ENCODE data around the gene OR3A2. TPM values are rescaled to one million over a fixed set of nuclear protein-coding genes. Genes with fewer than 3 reads are reported as not detected.
"Not testable (repeated sequence)": the region's sequence is repeated elsewhere in the genome, so short reads cannot be mapped to it uniquely, and the experiment has no call there.

OR3A2 gene
- total RNA-seq, 1 experiment from 2014 or later: 0.16 TPM

DNA sequence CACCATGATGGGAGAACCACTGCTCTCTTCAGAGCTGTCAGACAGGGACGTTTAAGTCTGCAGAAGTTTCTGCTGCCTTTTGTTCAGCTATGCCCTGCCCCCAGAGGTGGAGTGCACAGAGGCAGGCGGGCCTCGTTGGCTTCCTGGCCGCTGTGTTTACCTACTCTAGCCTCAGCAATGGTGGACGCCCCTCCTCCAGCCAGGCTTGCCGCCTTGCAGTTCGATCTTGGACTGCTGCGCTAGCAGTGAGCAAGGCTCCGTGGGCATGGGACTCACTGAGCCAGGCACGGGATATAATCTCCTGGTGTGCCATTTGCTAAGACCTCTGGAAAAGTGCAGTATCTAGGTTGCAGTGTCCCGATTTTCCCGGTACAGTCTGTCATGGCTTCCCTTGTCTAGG is 43.3 kb downstream of the OR3A2 start:
- not testable (repeated sequence) for H3K4me1 ChIP-seq; H3K4me3 ChIP-seq; H3K27ac ChIP-seq; H3K9me3 ChIP-seq (replicated peaks); H3K36me3 ChIP-seq; DNase-seq; H3K27me3 ChIP-seq

DNA sequence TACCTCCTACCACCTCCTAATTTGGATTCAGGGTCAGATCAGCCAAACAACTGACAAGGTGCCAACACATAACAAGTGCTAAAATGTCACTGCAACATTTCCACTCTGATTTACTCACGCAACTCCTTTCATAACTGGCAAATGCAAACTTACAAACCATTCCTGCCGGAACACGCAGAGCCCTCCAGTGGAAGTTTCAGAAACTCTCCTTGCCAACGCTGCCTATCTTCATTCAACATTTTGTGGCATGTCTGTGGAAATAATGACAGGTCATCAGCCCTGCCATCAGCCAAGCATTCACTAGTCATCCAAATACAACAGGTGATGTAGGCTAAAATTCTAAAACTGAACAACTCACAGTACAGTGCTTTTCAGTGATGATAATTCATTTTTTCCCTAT is 50.2 kb downstream of the OR3A2 start:
- H3K27me3 ChIP-seq: no peaks in the 10 kb centered on the region
- no peaks in the 10 kb centered on the region for H3K9me3 ChIP-seq (replicated peaks)
- H3K4me1 ChIP-seq: no peaks in the 10 kb centered on the region
- no peak overlapping the region for H3K4me3 ChIP-seq
- no peaks in the 10 kb centered on the region for H3K36me3 ChIP-seq
- H3K27ac ChIP-seq: no peak overlapping the region
- peak in 1 of 2 experiments; percentile 2 for DNase-seq

GRCh38 chr17:3318336-3318735 is 67.8 kb downstream of the OR3A2 start:
- H3K4me1 ChIP-seq: no peaks in the 10 kb centered on the region
- H3K27ac ChIP-seq: no peak overlapping the region
- H3K36me3 ChIP-seq: no peaks in the 10 kb centered on the region
- no peak overlapping the region for H3K4me3 ChIP-seq
- DNase-seq: no peak
- no peaks in the 10 kb centered on the region for H3K27me3 ChIP-seq
- H3K9me3 ChIP-seq (replicated peaks): no peaks in the 10 kb centered on the region

DNA sequence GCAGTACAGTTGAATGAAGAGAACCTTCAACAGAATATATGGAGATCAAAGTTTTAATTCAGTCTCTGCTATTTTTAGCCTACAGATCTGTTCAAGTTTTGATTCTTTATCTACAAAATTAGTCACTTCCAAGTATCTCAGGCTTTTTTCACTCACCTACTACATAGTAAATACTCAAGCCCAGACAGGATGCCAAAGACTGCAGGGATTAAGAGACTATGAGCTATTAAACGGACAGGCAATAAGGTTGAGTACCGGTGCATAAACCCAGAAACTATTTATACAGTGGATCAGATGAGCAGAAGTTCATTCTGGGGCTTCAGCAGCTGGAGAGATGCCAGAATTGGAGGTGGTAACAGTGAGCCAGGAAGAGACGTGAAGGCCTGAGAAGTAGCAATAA is 69.3 kb downstream of the OR3A2 start:
- no peak overlapping the region for H3K27ac ChIP-seq
- no peaks in the 10 kb centered on the region for H3K36me3 ChIP-seq
- H3K27me3 ChIP-seq: no peaks in the 10 kb centered on the region
- no peaks in the 10 kb centered on the region for H3K4me1 ChIP-seq
- no peak for DNase-seq
- no peaks in the 10 kb centered on the region for H3K9me3 ChIP-seq (replicated peaks)
- H3K4me3 ChIP-seq: no peak overlapping the region

DNA sequence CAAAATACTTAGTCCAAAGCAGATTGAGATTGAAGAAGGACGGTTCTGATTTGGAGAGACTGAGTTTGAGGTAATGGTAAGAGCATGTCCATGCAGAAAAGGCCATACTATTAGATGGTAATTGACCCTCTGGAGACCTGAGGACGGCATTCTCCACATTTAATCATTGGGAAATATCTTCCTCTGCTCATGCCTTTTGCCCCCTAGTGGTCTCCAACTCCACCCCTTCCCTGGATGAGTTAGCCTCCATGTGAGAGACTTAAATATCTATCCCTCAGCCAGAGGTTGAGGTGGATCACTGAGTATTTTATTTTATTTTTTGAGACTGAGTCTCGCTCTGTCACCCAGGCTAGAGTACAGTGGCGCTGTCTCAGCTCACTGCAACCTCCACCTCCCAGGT is 77.5 kb downstream of the OR3A2 start:
- no peaks in the 10 kb centered on the region for H3K36me3 ChIP-seq
- no peaks in the 10 kb centered on the region for H3K4me1 ChIP-seq
- H3K4me3 ChIP-seq: no peak overlapping the region
- no peaks in the 10 kb centered on the region for H3K9me3 ChIP-seq (replicated peaks)
- no peak for DNase-seq
- H3K27me3 ChIP-seq: no peaks in the 10 kb centered on the region
- no peak overlapping the region for H3K27ac ChIP-seq

- H3K4me3 ChIP-seq: no peak within 1 kb of the TSS
- no peaks in the 10 kb centered on the region for H3K27me3 ChIP-seq
- H3K36me3 ChIP-seq: no peaks in the 10 kb centered on the region
- no peak for DNase-seq
- H3K27ac ChIP-seq: no peak within 1 kb of the TSS
- H3K9me3 ChIP-seq (replicated peaks): no peaks in the 10 kb centered on the region
- no peaks in the 10 kb centered on the region for H3K4me1 ChIP-seq
Measured at GRCh38 chr17:3298260-3298659, 87.8 kb downstream of the OR3A2 start, which contains the start of gene OR3A1. TSS of gene OR3A1 (minus strand) at chr17:3298360. CDS start at chr17:3292582, 5,778 bp downstream.

DNA sequence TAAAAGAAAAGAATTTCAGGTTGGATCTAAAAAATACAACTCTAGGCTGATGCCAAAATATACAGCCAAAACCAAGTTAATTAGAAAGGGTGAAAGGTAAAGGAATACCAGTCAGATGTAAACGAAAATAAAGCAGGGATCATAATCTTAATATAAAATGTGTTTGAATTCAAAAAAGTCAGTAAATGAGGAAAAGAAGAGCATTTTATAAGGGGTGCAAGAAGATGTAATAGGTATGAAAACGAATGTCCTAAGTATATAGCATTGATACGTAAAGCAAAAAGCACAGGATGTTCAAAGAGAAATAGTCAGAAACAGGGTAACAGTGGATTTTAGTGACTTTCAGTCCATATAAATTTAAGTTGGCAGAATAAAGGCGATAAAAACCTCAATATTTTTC is 90.5 kb downstream of the OR3A2 start:
- no peak for DNase-seq
- no peaks in the 10 kb centered on the region for H3K9me3 ChIP-seq (replicated peaks)
- no peak overlapping the region for H3K27ac ChIP-seq
- H3K4me1 ChIP-seq: no peaks in the 10 kb centered on the region
- H3K27me3 ChIP-seq: no peaks in the 10 kb centered on the region
- H3K36me3 ChIP-seq: no peaks in the 10 kb centered on the region
- no peak overlapping the region for H3K4me3 ChIP-seq

DNA sequence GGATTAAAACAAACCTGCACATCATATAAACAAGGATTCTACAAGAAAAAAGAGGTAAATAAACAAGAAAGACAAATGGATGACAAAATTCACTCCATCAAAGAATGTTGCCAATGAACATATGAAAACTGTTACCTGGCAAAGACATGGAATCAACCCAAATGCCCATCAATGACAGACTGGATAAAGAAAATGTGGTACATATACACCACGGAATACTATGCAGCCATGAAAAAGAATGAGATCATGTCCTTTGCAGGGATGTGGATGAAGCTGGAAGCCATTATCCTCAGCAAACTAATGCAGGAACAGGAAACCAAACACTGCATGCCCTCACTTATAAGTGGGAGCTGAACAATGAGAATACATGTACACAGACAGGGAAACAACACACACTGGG is 92.6 kb downstream of the OR3A2 start:
- H3K27ac ChIP-seq; H3K4me3 ChIP-seq; H3K27me3 ChIP-seq; H3K9me3 ChIP-seq (replicated peaks); DNase-seq; H3K36me3 ChIP-seq; H3K4me1 ChIP-seq: not testable (repeated sequence)

GRCh38 chr17:3282901-3283300 is 103.2 kb downstream of the OR3A2 start:
- Histone ChIP-seq H3K4me3 (no peak overlapping the region), H3K27me3 (no peaks in the 10 kb centered on the region), H3K9me3 (replicated peaks) (no peaks in the 10 kb centered on the region), H3K27ac (no peak overlapping the region), H3K36me3 (no peaks in the 10 kb centered on the region), H3K4me1 (no peaks in the 10 kb centered on the region)
- DNase-seq: no peak

DNA sequence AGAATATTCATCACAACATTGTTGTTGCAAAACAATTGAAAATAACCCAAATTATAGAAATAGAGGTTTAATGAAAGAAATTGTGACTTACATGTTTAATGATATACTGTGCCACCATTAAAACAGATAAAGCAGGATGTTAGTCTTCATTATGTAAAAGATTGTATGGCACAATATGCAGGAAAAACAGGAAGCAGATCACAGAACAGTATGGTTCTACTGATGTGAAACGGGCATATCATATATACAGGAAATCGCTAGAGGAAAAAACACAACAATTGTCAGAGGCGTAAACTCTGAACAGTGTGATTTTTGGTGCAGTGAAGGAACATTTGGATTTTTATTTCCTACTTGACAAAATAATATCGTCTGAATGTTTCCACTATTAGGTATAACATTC is 110.0 kb downstream of the OR3A2 start:
- Histone ChIP-seq H3K36me3 (no peaks in the 10 kb centered on the region), H3K9me3 (replicated peaks) (no peaks in the 10 kb centered on the region), H3K4me1 (no peaks in the 10 kb centered on the region), H3K4me3 (no peak overlapping the region), H3K27me3 (no peaks in the 10 kb centered on the region), H3K27ac (no peak overlapping the region)
- DNase-seq: no peak

DNA sequence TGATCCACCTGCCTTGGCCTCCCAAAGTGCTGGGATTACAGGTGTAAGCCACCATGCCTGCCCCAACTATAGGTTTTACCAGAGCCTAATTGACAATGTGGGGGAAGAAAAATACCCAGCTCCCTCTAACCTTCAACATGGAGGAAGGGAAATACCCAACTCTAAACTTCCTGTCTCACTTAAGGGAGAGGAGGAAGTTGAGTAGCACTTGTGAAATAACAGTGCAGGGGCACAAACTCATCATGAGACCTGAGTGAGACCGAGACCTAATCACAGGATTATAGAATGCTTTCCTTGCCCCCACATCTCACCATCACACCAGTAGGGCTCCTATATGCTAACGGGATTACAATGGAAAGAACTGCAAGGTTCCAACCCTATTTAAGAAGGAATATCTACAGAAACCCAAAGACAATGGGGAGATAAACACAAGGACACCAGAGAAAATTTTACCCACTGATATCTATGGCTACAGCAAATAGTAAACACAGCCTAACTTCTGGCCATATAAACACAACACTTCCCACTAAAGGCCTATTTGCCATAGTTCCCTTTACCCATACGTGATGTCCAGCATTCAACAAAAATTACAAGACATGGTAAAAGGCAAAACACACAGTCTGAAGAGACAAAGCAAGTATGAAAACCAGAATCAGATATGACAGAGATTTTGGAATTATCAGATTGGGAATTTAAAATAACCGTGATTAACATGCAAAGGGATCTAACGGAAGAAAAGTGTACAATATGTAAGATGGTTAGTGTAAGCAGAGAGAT is 114.8 kb downstream of the OR3A2 start:
- H3K36me3 ChIP-seq: no peaks in the 10 kb centered on the region
- no peaks in the 10 kb centered on the region for H3K4me1 ChIP-seq
- H3K9me3 ChIP-seq (replicated peaks): no peaks in the 10 kb centered on the region
- no peak for DNase-seq
- no peak overlapping the region for H3K4me3 ChIP-seq
- H3K27me3 ChIP-seq: no peaks in the 10 kb centered on the region
- no peak overlapping the region for H3K27ac ChIP-seq

- DNase-seq: no peak
- H3K27ac ChIP-seq: no peak overlapping the region
- H3K4me3 ChIP-seq: no peak overlapping the region
- no peaks in the 10 kb centered on the region for H3K27me3 ChIP-seq
- H3K9me3 ChIP-seq (replicated peaks): no peaks in the 10 kb centered on the region
- no peaks in the 10 kb centered on the region for H3K36me3 ChIP-seq
- H3K4me1 ChIP-seq: no peaks in the 10 kb centered on the region
Measured at GRCh38 chr17:3260600-3260999, 125.5 kb downstream of the OR3A2 start.

DNA sequence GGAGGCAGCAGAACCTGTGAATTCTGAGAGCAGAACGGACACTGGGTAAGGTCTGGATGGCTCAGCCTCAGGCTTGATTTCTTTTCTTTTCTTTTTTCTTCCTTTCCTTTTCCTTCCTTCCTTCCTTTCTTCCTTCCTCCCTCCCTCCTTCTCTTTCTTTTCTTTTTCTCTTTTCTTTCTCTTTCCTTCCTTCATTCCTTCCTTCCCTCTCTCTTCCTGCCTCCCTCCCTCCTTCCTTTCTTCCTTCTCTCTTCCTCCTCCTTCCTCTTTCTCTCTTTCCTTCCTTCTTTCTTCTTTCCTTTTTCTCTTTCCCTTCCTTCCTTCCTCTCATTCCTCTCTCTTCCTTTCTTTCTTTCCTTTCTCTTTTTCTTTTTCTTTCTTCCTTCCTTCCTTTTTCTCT is 125.9 kb downstream of the OR3A2 start:
- no peak for DNase-seq
- Histone ChIP-seq H3K27me3 (no peaks in the 10 kb centered on the region), H3K4me3 (no peak overlapping the region), H3K4me1 (no peaks in the 10 kb centered on the region), H3K9me3 (replicated peaks) (no peaks in the 10 kb centered on the region), H3K36me3 (no peaks in the 10 kb centered on the region), H3K27ac (no peak overlapping the region)

DNA sequence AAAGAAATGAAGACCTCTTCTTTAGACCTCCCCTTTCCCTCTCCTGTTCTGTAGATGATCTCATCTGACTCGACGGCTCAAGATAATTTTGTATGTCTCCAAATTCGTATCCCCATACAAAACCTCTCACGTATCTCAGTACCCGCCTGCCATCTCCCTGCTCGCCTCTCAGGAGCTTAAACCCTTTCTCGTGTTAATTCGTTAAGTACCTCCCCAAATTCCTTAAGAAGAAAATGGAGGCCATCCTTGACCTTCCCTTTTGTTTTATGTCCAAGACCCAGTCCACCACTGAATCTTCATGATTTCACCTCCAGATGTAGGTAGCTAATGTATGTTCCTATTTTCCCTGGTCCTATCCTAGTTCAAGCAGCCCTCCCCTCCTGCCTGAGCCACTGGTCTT is 129.5 kb downstream of the OR3A2 start:
- Histone ChIP-seq H3K4me3 (no peak overlapping the region), H3K27ac (no peak overlapping the region), H3K4me1 (no peaks in the 10 kb centered on the region), H3K9me3 (replicated peaks) (no peaks in the 10 kb centered on the region), H3K27me3 (no peaks in the 10 kb centered on the region), H3K36me3 (no peaks in the 10 kb centered on the region)
- DNase-seq: no peak

GRCh38 chr17:3249013-3249412 is 137.1 kb downstream of the OR3A2 start:
- not testable (repeated sequence) for H3K4me3 ChIP-seq; H3K4me1 ChIP-seq; H3K9me3 ChIP-seq (replicated peaks); H3K36me3 ChIP-seq; DNase-seq; H3K27me3 ChIP-seq; H3K27ac ChIP-seq

- not testable (repeated sequence) for H3K4me1 ChIP-seq; H3K4me3 ChIP-seq; H3K27me3 ChIP-seq; H3K36me3 ChIP-seq; DNase-seq; H3K27ac ChIP-seq; H3K9me3 ChIP-seq (replicated peaks)
Measured at GRCh38 chr17:3244841-3245240, 141.3 kb downstream of the OR3A2 start.

Measured in SJCRH30 (cell line).